Neural cell (in vitro differentiated cells): ENCODE measurements around the gene SLC38A7. TPM values are rescaled to one million over a fixed set of nuclear protein-coding genes. Genes with fewer than 3 reads are reported as not detected.

ENCODE experiments used
- H2AFZ ChIP-seq: fragments of 200-600, 300-800 bp; sonication (generic), shearing (Covaris generic); 2 replicates; pipeline ENCODE4 v1.6.0; 2014; ENCODE audit warnings: low read depth, mild to moderate bottlenecking, antibody characterized with exemption, low read length, moderate library complexity
- H3F3A ChIP-seq: fragments of 200-600 bp; shearing (Covaris generic); 2 replicates; pipeline ENCODE4 v1.6.1; 2016; ENCODE audit warnings: mild to moderate bottlenecking, moderate library complexity, mixed read lengths, antibody characterized with exemption, low read length; ENCODE audit not compliant: insufficient read depth, poor library complexity, severe bottlenecking
- H3K27ac ChIP-seq: fragments of 200-600, 300-800 bp; sonication (generic), shearing (Covaris generic); 2 replicates; pipeline ENCODE4 v1.5.1; 2014; ENCODE audit warnings: mild to moderate bottlenecking, low read length, moderate library complexity
- H3K27me3 ChIP-seq: fragments of 300-800, 200-600 bp; sonication (generic), shearing (Covaris generic); 2 replicates; pipeline ENCODE4 v1.6.0; 2014; ENCODE audit warnings: mild to moderate bottlenecking, low read depth, low read length, moderate library complexity; ENCODE audit not compliant: insufficient read depth
- H3K36me3 ChIP-seq: fragments of 300-800, 200-600 bp; sonication (generic), shearing (Covaris generic); 2 replicates; pipeline ENCODE4 v1.5.1; 2014; ENCODE audit warnings: mild to moderate bottlenecking, antibody characterized with exemption, low read length, moderate library complexity; ENCODE audit not compliant: insufficient read depth
- H3K4me2 ChIP-seq: fragments of 300-800, 200-600 bp; sonication (generic), shearing (Covaris generic); 2 replicates; pipeline ENCODE4 v1.6.0; 2014; ENCODE audit warnings: mild to moderate bottlenecking, low read length
- H3K4me3 ChIP-seq: fragments of 300-800, 200-600 bp; sonication (generic), shearing (Covaris generic); 2 replicates; pipeline ENCODE4 v1.5.1; 2014; ENCODE audit warnings: mild to moderate bottlenecking, low read length, moderate library complexity
- H3K79me2 ChIP-seq: fragments of 200-600 bp; shearing (Covaris generic); replicated peaks from 2 replicates; pipeline ENCODE4 v1.6.0; 2014; ENCODE audit warnings: mild to moderate bottlenecking, low read length, moderate library complexity; ENCODE audit not compliant: insufficient read depth
- H3K9ac ChIP-seq: fragments of 300-800, 200-600 bp; sonication (generic), shearing (Covaris generic); 2 replicates; pipeline ENCODE4 v1.6.1; 2016; ENCODE audit warnings: mild to moderate bottlenecking, low read length, mixed read lengths
- H3K9me2 ChIP-seq: fragments of 200-600 bp; shearing (Covaris generic); 2 replicates; pipeline ENCODE4 v1.6.1; 2016; ENCODE audit warnings: mild to moderate bottlenecking, low read length, mixed read lengths; ENCODE audit not compliant: insufficient read depth
- H3K9me3 ChIP-seq: fragments of 200-600, 300-800 bp; sonication (generic), shearing (Covaris generic); 2 replicates; pipeline ENCODE4 v1.6.1; 2016; ENCODE audit warnings: mild to moderate bottlenecking, mixed run types, low read length, moderate library complexity, mixed read lengths
- H4K20me1 ChIP-seq: fragments of 200-600 bp; shearing (Covaris generic); 2 replicates; pipeline ENCODE4 v1.6.1; 2016; ENCODE audit warnings: mild to moderate bottlenecking, mixed run types; ENCODE audit not compliant: insufficient read depth
- CTCF ChIP-seq: fragments of 450-650 bp; IDR thresholded peaks from 2 replicates; pipeline ENCODE4 v1.5.1; 2014; ENCODE audit warnings: antibody characterized with exemption, mild to moderate bottlenecking, moderate library complexity; ENCODE audit not compliant: poor library complexity, severe bottlenecking
- EP300 ChIP-seq: fragments of 450-650 bp; conservative IDR thresholded peaks from 2 replicates; pipeline ENCODE4 v1.6.1; 2014; ENCODE audit warnings: antibody characterized with exemption, mild to moderate bottlenecking, moderate library complexity; ENCODE audit not compliant: poor library complexity, severe bottlenecking
- EZH2 ChIP-seq: fragments of 200-600, 300-800 bp; shearing (Covaris generic), sonication (generic); IDR thresholded peaks from 2 replicates; pipeline ENCODE4 v1.6.1; 2014; ENCODE audit warnings: antibody characterized with exemption, low read length, borderline replicate concordance, mild to moderate bottlenecking; ENCODE audit not compliant: insufficient read depth, poor library complexity, severe bottlenecking
- MXI1 ChIP-seq: fragments of 450-650 bp; conservative IDR thresholded peaks from 2 replicates; pipeline ENCODE4 v1.6.1; 2014; ENCODE audit warnings: antibody characterized with exemption, mild to moderate bottlenecking; ENCODE audit not compliant: poor library complexity, severe bottlenecking
- POLR2AphosphoS5 ChIP-seq: IDR thresholded peaks from 2 replicates; pipeline ENCODE4 v1.6.1; 2012
- RAD21 ChIP-seq: fragments of 450-650 bp; conservative IDR thresholded peaks from 2 replicates; pipeline ENCODE4 v1.6.1; 2014; ENCODE audit warnings: antibody characterized with exemption, mild to moderate bottlenecking, moderate library complexity
- SMC3 ChIP-seq: fragments of 450-650 bp; conservative IDR thresholded peaks from 2 replicates; pipeline ENCODE4 v1.6.1; 2014; ENCODE audit warnings: antibody characterized with exemption, mild to moderate bottlenecking, moderate library complexity; ENCODE audit not compliant: poor library complexity
- TAF1 ChIP-seq: IDR thresholded peaks from 2 replicates; pipeline ENCODE4 v1.6.1; 2012; ENCODE audit warnings: low read depth
- polyA plus RNA-seq: library from polyadenylated mRNA; depleted of rRNA; stranded (reverse); fragments of >200 nt; gene quantifications from 2 replicates; pipeline ENCODE4 v1.2.3, GENCODE V29; 2014
- TF ChIP-seq, protein P1 (sequence below): IDR thresholded peaks from 2 replicates; pipeline ENCODE4 v1.6.1; 2012; ENCODE audit warnings: borderline replicate concordance

Gene SLC38A7
- polyA plus RNA-seq, 1 donor from 2014 or later: 10.2 TPM

GRCh38 chr16:58639836-58640235 is 44.7 kb downstream of the SLC38A7 start:
- no peak overlapping the region for H3K4me3 ChIP-seq
- no peak overlapping the region for H3K4me2 ChIP-seq
- no peak overlapping the region for H3K27ac ChIP-seq
- H2AFZ ChIP-seq: no peak overlapping the region
- H3K9ac ChIP-seq: no peak overlapping the region
- TF ChIP-seq MXI1 (no peak), SMC3 (no peak), TAF1 (no peak), RAD21 (no peak), EZH2 (no peak), POLR2AphosphoS5 (no peak), CTCF (no peak), EP300 (no peak)
- TF ChIP-seq, protein P1, sequence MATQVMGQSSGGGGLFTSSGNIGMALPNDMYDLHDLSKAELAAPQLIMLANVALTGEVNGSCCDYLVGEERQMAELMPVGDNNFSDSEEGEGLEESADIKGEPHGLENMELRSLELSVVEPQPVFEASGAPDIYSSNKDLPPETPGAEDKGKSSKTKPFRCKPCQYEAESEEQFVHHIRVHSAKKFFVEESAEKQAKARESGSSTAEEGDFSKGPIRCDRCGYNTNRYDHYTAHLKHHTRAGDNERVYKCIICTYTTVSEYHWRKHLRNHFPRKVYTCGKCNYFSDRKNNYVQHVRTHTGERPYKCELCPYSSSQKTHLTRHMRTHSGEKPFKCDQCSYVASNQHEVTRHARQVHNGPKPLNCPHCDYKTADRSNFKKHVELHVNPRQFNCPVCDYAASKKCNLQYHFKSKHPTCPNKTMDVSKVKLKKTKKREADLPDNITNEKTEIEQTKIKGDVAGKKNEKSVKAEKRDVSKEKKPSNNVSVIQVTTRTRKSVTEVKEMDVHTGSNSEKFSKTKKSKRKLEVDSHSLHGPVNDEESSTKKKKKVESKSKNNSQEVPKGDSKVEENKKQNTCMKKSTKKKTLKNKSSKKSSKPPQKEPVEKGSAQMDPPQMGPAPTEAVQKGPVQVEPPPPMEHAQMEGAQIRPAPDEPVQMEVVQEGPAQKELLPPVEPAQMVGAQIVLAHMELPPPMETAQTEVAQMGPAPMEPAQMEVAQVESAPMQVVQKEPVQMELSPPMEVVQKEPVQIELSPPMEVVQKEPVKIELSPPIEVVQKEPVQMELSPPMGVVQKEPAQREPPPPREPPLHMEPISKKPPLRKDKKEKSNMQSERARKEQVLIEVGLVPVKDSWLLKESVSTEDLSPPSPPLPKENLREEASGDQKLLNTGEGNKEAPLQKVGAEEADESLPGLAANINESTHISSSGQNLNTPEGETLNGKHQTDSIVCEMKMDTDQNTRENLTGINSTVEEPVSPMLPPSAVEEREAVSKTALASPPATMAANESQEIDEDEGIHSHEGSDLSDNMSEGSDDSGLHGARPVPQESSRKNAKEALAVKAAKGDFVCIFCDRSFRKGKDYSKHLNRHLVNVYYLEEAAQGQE: no peak
- H3F3A ChIP-seq: no peaks in the 10 kb centered on the region
- no peaks in the 10 kb centered on the region for H3K9me3 ChIP-seq
- no peaks in the 10 kb centered on the region for H4K20me1 ChIP-seq
- H3K36me3 ChIP-seq: no peaks in the 10 kb centered on the region
- no peaks in the 10 kb centered on the region for H3K79me2 ChIP-seq
- no peaks in the 10 kb centered on the region for H3K27me3 ChIP-seq
- H3K9me2 ChIP-seq: no peaks in the 10 kb centered on the region

DNA sequence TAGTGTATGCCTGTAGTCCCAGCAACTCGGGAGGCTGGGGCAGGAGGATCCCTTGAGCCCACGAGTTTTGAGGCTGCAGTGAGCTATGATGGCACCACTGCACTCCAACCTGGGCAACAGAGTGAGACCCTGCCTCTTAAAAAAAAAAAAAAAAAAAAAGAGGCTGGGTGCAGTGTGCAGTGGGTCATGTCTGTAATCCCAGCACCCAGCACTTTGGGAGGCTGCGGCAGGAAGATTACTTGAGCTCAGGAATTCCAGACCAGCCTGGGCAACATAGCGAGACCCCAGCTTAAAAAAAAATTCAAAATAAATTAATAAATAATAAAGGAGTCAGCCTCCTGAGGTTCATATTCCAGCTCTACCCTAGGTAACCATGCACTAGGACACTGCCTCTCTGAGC is 45.3 kb downstream of the SLC38A7 start:
- Histone ChIP-seq H4K20me1 (no peaks in the 10 kb centered on the region), H3K9ac (no peak overlapping the region), H2AFZ (no peak overlapping the region), H3K27ac (no peak overlapping the region), H3K36me3 (no peaks in the 10 kb centered on the region), H3K27me3 (no peaks in the 10 kb centered on the region), H3K4me3 (no peak overlapping the region), H3K4me2 (no peak overlapping the region), H3K9me2 (no peaks in the 10 kb centered on the region), H3K9me3 (no peaks in the 10 kb centered on the region), H3F3A (no peaks in the 10 kb centered on the region), H3K79me2 (no peaks in the 10 kb centered on the region)
- TF ChIP-seq SMC3 (no peak), EZH2 (no peak), TAF1 (no peak), CTCF (no peak), MXI1 (no peak), EP300 (no peak), RAD21 (no peak), POLR2AphosphoS5 (no peak)
- TF ChIP-seq, protein P1: no peak
